Measurements from ENCODE around the gene PRKN.

The PRKN gene

GRCh38 chr6:161366301-161366923, 1361.2 kb downstream of the PRKN start:
- Histone ChIP-seq H3K9ac (ENCODE audit: low read length in 5 of 5) (no peak overlapping the region), H3K27ac (ENCODE audit: low read depth, low read length) (no peak overlapping the region), H3K27me3 (ENCODE audit: control insufficient read depth in 5 of 5, insufficient read depth in 4 of 5, low read length in 5 of 5) (no peaks in the 10 kb centered on the region), H3K36me3 (ENCODE audit: control insufficient read depth in 5 of 5, insufficient read depth in 5 of 5, low read length in 5 of 5) (no peaks in the 10 kb centered on the region), H3K4me3 (ENCODE audit: low read depth in 1 of 5, low read length in 5 of 5) (no peak overlapping the region), H3K4me1 (ENCODE audit: control insufficient read depth in 5 of 5, insufficient read depth in 5 of 5, low read length in 5 of 5) (peaks cover 0 to 5% (median 3%) of the 10 kb centered on the region in 5 donors), H3K9me3 (ENCODE audit: control insufficient read depth in 5 of 5, low read length in 5 of 5) (peaks cover 0 to 10% (median 4%) of the 10 kb centered on the region in 5 donors)

DNA sequence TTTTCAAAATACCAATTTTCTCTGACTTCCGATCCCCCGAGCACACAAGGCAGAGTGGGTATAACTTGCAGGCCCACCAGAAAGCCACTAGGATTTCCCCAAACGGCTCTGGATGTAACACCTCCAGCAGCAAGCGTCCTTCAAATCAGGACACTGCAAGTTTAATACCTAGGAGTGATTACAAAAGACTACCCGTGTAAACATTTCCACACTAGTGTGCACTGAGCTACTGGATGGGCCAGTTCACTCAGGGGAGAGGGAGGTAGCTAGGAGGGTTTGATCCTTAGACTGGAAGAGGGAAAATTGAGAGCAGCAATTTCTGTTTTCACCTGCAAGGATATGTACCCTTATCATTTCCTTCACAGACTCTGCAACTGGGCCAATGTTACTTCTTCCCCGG, 1361.9 kb downstream of the PRKN start:
- Histone ChIP-seq H3K36me3 (ENCODE audit: control insufficient read depth in 5 of 5, insufficient read depth in 5 of 5, low read length in 5 of 5) (no peaks in the 10 kb centered on the region), H3K9me3 (ENCODE audit: control insufficient read depth in 5 of 5, low read length in 5 of 5) (peaks cover 0 to 10% (median 4%) of the 10 kb centered on the region in 5 donors), H3K4me1 (ENCODE audit: control insufficient read depth in 5 of 5, insufficient read depth in 5 of 5, low read length in 5 of 5) (peaks cover 0 to 6% (median 3%) of the 10 kb centered on the region in 5 donors), H3K4me3 (ENCODE audit: low read depth in 1 of 5, low read length in 5 of 5) (no peak overlapping the region), H3K27me3 (ENCODE audit: control insufficient read depth in 5 of 5, insufficient read depth in 4 of 5, low read length in 5 of 5) (no peaks in the 10 kb centered on the region), H3K27ac (ENCODE audit: low read depth, low read length) (no peak overlapping the region), H3K9ac (ENCODE audit: low read length in 5 of 5) (no peak overlapping the region)

- no peak overlapping the region for H3K9ac ChIP-seq (ENCODE audit: low read length in 5 of 5)
- no peaks in the 10 kb centered on the region for H3K36me3 ChIP-seq (ENCODE audit: control insufficient read depth in 5 of 5, insufficient read depth in 5 of 5, low read length in 5 of 5)
- peaks cover 0 to 10% (median 3%) of the 10 kb centered on the region in 5 donors for H3K4me1 ChIP-seq (ENCODE audit: control insufficient read depth in 5 of 5, insufficient read depth in 5 of 5, low read length in 5 of 5)
- H3K9me3 ChIP-seq (ENCODE audit: control insufficient read depth in 5 of 5, low read length in 5 of 5): peaks cover 0 to 10% (median 4%) of the 10 kb centered on the region in 5 donors
- no peak overlapping the region for H3K4me3 ChIP-seq (ENCODE audit: low read depth in 1 of 5, low read length in 5 of 5)
- no peak overlapping the region for H3K27ac ChIP-seq (ENCODE audit: low read depth, low read length)
- H3K27me3 ChIP-seq (ENCODE audit: control insufficient read depth in 5 of 5, insufficient read depth in 4 of 5, low read length in 5 of 5): no peaks in the 10 kb centered on the region
Measured at GRCh38 chr6:161363286-161363685, 1364.3 kb downstream of the PRKN start.

DNA sequence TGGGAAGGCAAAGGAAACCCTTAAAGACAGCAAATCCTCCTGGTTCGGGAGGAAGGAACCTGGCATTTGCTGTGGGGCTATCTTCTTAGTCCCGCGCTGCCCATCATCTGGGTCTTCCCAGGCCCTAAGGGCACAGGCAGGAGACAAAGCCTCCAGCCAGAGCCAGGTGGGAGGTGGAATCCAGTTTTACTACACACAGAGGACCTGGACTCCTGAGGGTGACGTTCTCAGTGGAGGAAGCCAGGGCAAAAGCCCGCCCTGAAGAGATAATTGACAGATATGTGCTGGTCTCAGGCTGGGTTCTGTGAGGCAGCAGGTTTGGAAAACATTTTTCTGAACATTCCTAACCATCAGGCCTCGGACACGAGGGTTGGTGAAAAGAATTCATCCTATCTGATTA, 1365.3 kb downstream of the PRKN start:
- Histone ChIP-seq H3K4me3 (ENCODE audit: low read depth in 1 of 5, low read length in 5 of 5) (no peak overlapping the region), H3K9ac (ENCODE audit: low read length in 5 of 5) (no peak overlapping the region), H3K36me3 (ENCODE audit: control insufficient read depth in 5 of 5, insufficient read depth in 5 of 5, low read length in 5 of 5) (no peaks in the 10 kb centered on the region), H3K27ac (ENCODE audit: low read depth, low read length) (no peak overlapping the region), H3K4me1 (ENCODE audit: control insufficient read depth in 5 of 5, insufficient read depth in 5 of 5, low read length in 5 of 5) (peaks cover 0 to 7% (median 0%) of the 10 kb centered on the region in 5 donors), H3K27me3 (ENCODE audit: control insufficient read depth in 5 of 5, insufficient read depth in 4 of 5, low read length in 5 of 5) (no peaks in the 10 kb centered on the region), H3K9me3 (ENCODE audit: control insufficient read depth in 5 of 5, low read length in 5 of 5) (peaks cover 0 to 10% (median 4%) of the 10 kb centered on the region in 5 donors)

DNA sequence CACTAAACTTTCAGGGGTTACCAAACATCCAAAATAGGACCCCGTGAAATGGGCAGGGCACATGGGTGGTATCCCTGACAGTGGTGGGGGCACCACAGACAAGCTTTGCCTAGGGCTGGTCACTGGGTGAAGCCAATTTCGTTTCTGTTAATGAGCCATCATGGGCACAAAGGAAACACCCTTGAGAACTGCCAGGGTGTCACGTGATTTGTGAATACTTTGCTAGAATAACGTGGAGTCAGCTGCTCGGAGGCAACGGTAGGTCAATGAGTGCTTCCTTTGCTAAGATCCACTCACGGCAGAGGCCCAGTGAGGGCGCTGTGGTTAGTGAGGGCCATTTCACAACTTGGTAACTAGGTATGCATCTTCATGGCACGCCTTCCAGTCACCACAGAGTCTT, 1366.0 kb downstream of the PRKN start:
- Histone ChIP-seq H3K9ac (ENCODE audit: low read length in 5 of 5) (no peak overlapping the region), H3K4me3 (ENCODE audit: low read depth in 1 of 5, low read length in 5 of 5) (no peak overlapping the region), H3K9me3 (ENCODE audit: control insufficient read depth in 5 of 5, low read length in 5 of 5) (peaks cover 0 to 10% (median 4%) of the 10 kb centered on the region in 5 donors), H3K27me3 (ENCODE audit: control insufficient read depth in 5 of 5, insufficient read depth in 4 of 5, low read length in 5 of 5) (no peaks in the 10 kb centered on the region), H3K36me3 (ENCODE audit: control insufficient read depth in 5 of 5, insufficient read depth in 5 of 5, low read length in 5 of 5) (no peaks in the 10 kb centered on the region), H3K4me1 (ENCODE audit: control insufficient read depth in 5 of 5, insufficient read depth in 5 of 5, low read length in 5 of 5) (peaks cover 0 to 5% (median 0%) of the 10 kb centered on the region in 5 donors), H3K27ac (ENCODE audit: low read depth, low read length) (no peak overlapping the region)

DNA sequence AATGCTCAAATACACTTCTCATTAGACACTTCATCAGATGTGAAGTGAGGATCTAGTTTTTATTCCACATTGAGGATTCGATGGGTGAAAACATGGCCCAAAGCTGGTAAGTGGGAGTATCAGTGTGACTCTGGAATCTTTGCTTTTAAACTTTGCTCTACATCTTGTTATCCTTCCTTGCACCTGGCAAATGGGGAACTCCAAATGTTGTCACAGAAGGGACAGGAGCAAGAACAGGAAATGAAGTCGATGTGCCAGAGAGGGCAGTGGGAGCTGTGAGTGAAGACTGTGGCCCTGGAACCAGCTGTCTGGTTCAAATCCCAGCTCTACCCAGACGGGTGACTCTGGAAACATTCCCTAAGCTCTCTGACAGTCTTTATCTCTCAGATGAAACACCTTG, 1367.0 kb downstream of the PRKN start:
- H3K4me3 ChIP-seq (ENCODE audit: low read depth in 1 of 5, low read length in 5 of 5): no peak overlapping the region
- H3K27ac ChIP-seq (ENCODE audit: low read depth, low read length): no peak overlapping the region
- peaks cover 0 to 5% (median 0%) of the 10 kb centered on the region in 5 donors for H3K4me1 ChIP-seq (ENCODE audit: control insufficient read depth in 5 of 5, insufficient read depth in 5 of 5, low read length in 5 of 5)
- H3K9ac ChIP-seq (ENCODE audit: low read length in 5 of 5): no peak overlapping the region
- no peaks in the 10 kb centered on the region for H3K36me3 ChIP-seq (ENCODE audit: control insufficient read depth in 5 of 5, insufficient read depth in 5 of 5, low read length in 5 of 5)
- H3K27me3 ChIP-seq (ENCODE audit: control insufficient read depth in 5 of 5, insufficient read depth in 4 of 5, low read length in 5 of 5): no peaks in the 10 kb centered on the region
- H3K9me3 ChIP-seq (ENCODE audit: control insufficient read depth in 5 of 5, low read length in 5 of 5): peaks cover 0 to 10% (median 4%) of the 10 kb centered on the region in 5 donors

DNA sequence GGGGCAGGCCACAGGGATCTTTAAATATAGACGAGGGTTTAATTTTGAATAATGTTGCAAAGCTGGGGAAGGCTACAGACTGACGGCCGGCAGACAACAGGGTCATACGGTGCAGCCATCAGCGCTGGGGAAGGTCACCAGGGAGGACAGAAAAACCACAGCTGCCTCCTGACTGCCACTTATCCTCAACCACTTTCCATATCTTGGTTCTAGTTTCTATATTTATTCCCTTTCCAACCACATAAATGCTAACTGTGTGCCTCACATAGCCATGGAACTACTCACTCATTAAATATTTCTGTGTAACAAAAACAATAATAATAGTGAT, 1368.0 kb downstream of the PRKN start:
- Histone ChIP-seq H3K9ac (ENCODE audit: low read length in 5 of 5) (no peak overlapping the region), H3K4me3 (ENCODE audit: low read depth in 1 of 5, low read length in 5 of 5) (no peak overlapping the region), H3K9me3 (ENCODE audit: control insufficient read depth in 5 of 5, low read length in 5 of 5) (peaks cover 0 to 10% (median 4%) of the 10 kb centered on the region in 5 donors), H3K4me1 (ENCODE audit: control insufficient read depth in 5 of 5, insufficient read depth in 5 of 5, low read length in 5 of 5) (peaks cover 0 to 5% (median 0%) of the 10 kb centered on the region in 5 donors), H3K36me3 (ENCODE audit: control insufficient read depth in 5 of 5, insufficient read depth in 5 of 5, low read length in 5 of 5) (no peaks in the 10 kb centered on the region), H3K27me3 (ENCODE audit: control insufficient read depth in 5 of 5, insufficient read depth in 4 of 5, low read length in 5 of 5) (no peaks in the 10 kb centered on the region), H3K27ac (ENCODE audit: low read depth, low read length) (no peak overlapping the region)

GRCh38 chr6:161356167-161356854, 1371.3 kb downstream of the PRKN start:
- peak overlapping the region in 1 of 5 donors; percentile 19 for H3K4me3 ChIP-seq (ENCODE audit: low read depth in 1 of 5, low read length in 5 of 5)
- H3K36me3 ChIP-seq (ENCODE audit: control insufficient read depth in 5 of 5, insufficient read depth in 5 of 5, low read length in 5 of 5): no peaks in the 10 kb centered on the region
- no peak overlapping the region for H3K27ac ChIP-seq (ENCODE audit: low read depth, low read length)
- H3K4me1 ChIP-seq (ENCODE audit: control insufficient read depth in 5 of 5, insufficient read depth in 5 of 5, low read length in 5 of 5): peaks cover 0 to 5% (median 0%) of the 10 kb centered on the region in 5 donors
- no peak overlapping the region for H3K9ac ChIP-seq (ENCODE audit: low read length in 5 of 5)
- H3K27me3 ChIP-seq (ENCODE audit: control insufficient read depth in 5 of 5, insufficient read depth in 4 of 5, low read length in 5 of 5): no peaks in the 10 kb centered on the region
- no peaks in the 10 kb centered on the region for H3K9me3 ChIP-seq (ENCODE audit: control insufficient read depth in 5 of 5, low read length in 5 of 5)

GRCh38 chr6:161355696-161356095, 1371.9 kb downstream of the PRKN start:
- Histone ChIP-seq H3K4me3 (ENCODE audit: low read depth in 1 of 5, low read length in 5 of 5) (no peak overlapping the region), H3K4me1 (ENCODE audit: control insufficient read depth in 5 of 5, insufficient read depth in 5 of 5, low read length in 5 of 5) (peaks cover 0 to 4% (median 0%) of the 10 kb centered on the region in 5 donors), H3K9ac (ENCODE audit: low read length in 5 of 5) (no peak overlapping the region), H3K36me3 (ENCODE audit: control insufficient read depth in 5 of 5, insufficient read depth in 5 of 5, low read length in 5 of 5) (no peaks in the 10 kb centered on the region), H3K27ac (ENCODE audit: low read depth, low read length) (no peak overlapping the region), H3K9me3 (ENCODE audit: control insufficient read depth in 5 of 5, low read length in 5 of 5) (no peaks in the 10 kb centered on the region), H3K27me3 (ENCODE audit: control insufficient read depth in 5 of 5, insufficient read depth in 4 of 5, low read length in 5 of 5) (no peaks in the 10 kb centered on the region)

DNA sequence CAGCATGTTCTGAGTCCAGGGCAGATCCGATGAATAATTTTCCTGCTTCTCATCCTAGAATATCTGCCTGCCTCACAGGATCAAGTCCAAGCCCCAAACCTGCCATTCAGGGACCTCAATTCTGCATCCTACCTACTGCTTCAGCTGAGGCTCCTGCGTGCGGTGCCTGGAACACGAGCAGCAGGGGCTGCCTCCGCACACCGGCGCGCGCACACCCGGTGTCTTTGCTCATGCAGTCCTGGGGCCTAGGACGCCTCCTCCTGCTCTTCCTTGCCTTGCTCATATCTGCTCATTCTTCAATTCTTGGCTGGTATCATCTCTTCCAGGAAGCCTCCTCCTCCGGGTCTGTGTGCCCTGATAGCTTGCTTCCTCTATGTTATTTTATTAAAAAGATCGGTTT, 1372.6 kb downstream of the PRKN start:
- Histone ChIP-seq H3K4me1 (ENCODE audit: control insufficient read depth in 5 of 5, insufficient read depth in 5 of 5, low read length in 5 of 5) (no peaks in the 10 kb centered on the region), H3K9ac (ENCODE audit: low read length in 5 of 5) (no peak overlapping the region), H3K9me3 (ENCODE audit: control insufficient read depth in 5 of 5, low read length in 5 of 5) (no peaks in the 10 kb centered on the region), H3K27ac (ENCODE audit: low read depth, low read length) (no peak overlapping the region), H3K36me3 (ENCODE audit: control insufficient read depth in 5 of 5, insufficient read depth in 5 of 5, low read length in 5 of 5) (no peaks in the 10 kb centered on the region), H3K27me3 (ENCODE audit: control insufficient read depth in 5 of 5, insufficient read depth in 4 of 5, low read length in 5 of 5) (no peaks in the 10 kb centered on the region), H3K4me3 (ENCODE audit: low read depth in 1 of 5, low read length in 5 of 5) (no peak overlapping the region)
